ENCODE data around the gene HAGH. TPM values are rescaled to one million over a fixed set of nuclear protein-coding genes. Genes with fewer than 3 reads are reported as not detected.

The HAGH gene
- total RNA-seq, 1 donor from 2014 or later: 71.8 TPM

DNA sequence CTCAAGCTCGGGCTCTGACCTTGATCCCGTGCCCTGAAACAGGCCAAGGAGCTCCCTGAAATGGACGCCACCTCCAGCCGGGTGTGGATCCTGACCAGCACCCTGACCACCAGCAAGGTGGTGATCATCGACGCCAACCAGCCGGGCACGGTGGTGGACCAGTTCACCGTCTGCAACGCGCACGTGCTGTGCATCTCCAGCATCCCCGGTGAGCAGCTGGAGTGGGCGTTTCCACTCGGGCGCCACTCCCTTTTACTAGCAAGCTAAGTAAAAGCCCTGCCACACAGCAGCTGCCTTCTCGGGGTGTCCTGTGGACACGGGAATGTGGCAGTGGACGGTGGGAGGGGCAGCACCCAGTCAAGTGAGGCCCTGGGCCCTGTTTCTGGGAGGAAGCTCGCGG lies 61.7 kb downstream of the HAGH start:
- no peak overlapping the region for H3K4me3 ChIP-seq
- H3K36me3 ChIP-seq: peaks cover 70% of the 10 kb centered on the region
- no peak overlapping the region for H3K27ac ChIP-seq
- TF ChIP-seq, protein P1, sequence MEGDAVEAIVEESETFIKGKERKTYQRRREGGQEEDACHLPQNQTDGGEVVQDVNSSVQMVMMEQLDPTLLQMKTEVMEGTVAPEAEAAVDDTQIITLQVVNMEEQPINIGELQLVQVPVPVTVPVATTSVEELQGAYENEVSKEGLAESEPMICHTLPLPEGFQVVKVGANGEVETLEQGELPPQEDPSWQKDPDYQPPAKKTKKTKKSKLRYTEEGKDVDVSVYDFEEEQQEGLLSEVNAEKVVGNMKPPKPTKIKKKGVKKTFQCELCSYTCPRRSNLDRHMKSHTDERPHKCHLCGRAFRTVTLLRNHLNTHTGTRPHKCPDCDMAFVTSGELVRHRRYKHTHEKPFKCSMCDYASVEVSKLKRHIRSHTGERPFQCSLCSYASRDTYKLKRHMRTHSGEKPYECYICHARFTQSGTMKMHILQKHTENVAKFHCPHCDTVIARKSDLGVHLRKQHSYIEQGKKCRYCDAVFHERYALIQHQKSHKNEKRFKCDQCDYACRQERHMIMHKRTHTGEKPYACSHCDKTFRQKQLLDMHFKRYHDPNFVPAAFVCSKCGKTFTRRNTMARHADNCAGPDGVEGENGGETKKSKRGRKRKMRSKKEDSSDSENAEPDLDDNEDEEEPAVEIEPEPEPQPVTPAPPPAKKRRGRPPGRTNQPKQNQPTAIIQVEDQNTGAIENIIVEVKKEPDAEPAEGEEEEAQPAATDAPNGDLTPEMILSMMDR (IDR thresholded peaks at IDR 0.05): no peak
- intact Hi-C loops (cut with DNase I): no loop called here
- no peak for ATAC-seq
- DNase-seq: no peak
- H3K27me3 ChIP-seq: no peaks in the 10 kb centered on the region
- no peaks in the 10 kb centered on the region for H3K9me3 ChIP-seq
- peaks cover 1% of the 10 kb centered on the region for H3K4me1 ChIP-seq

DNA sequence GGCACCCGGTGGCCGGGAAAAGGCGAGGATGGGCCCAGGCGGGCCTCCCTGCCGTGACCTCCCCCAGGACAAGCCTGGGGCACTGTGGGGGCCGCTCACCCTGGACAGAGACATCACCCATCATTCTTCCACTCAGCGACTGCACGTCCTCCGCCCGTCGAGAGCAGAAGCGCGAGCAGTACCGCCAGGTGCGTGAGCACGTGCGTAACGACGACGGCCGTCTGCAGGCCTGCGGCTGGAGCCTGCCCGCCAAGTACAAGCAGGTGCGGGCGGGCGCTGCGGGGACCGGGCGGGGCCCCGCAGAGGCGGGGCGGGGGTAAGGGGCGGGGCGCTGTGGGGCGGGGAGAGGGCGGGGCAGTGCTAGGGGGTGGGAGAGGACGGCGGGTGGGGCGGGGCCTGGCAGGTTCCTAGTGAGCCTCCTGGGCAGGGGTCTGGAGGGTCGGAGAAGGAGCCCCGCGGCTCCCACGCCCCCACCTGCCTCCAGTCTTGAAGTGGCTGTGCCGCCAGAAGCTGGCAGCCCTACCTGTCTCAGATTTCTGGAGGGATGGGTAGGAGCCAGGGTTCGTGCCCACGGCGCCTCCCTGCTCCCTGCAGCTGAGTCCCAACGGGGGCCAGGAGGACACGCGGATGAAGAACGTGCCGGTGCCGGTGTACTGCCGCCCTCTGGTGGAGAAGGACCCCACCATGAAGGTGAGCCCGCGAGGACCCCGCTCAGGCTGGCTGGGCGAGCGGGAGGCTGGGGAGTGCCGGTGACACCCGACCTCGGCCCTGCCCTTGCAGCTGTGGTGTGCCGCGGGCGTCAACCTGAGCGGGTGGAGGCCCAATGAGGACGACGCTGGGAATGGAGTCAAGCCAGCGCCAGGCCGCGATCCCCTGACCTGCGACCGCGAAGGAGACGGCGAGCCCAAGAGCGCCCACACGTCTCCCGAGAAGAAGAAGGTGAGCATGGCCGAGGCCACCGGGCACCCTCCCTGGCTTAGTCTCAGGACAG lies 62.8 kb downstream of the HAGH start:
- no peaks in the 10 kb centered on the region for H3K9me3 ChIP-seq
- intact Hi-C loops (cut with DNase I): no loop called here
- no peak overlapping the region for H3K27ac ChIP-seq
- TF ChIP-seq, protein P1 (IDR thresholded peaks at IDR 0.05): peak; percentile 11
- H3K27me3 ChIP-seq: no peaks in the 10 kb centered on the region
- peaks cover 71% of the 10 kb centered on the region for H3K36me3 ChIP-seq
- ATAC-seq (no peak), DNase-seq (no peak)
- no peak overlapping the region for H3K4me3 ChIP-seq
- H3K4me1 ChIP-seq: no peaks in the 10 kb centered on the region

DNA sequence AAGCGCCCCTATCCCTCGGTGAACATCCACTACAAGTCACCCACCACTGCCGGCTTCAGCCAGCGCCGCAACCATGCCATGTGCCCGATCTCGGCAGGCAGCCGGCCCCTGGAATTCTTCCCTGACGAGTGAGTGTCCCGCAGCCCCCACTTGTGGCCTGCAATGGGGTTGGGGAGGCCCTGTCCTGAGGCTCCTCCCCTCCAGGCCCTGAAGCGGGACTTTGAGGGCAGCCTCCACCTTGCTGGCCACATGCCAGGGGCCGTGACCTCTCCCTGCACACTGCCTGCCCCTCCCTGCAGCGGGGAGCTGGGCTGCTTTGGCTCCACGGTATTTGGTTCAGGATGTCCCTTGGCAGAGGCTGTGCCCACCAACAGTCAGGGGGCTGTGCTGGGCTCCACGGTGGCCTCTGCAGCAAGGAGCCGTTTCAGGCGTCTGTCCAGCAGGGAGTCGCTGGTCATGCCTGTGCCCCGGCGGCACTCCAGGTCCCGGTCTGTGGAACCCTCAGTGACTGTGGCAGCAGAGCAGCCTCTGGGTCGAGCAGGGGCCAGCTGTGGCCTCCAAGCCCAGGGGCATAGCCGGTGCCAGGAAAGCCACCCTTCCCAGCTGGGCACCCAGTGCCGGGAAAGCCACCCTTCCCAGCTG lies 63.6 kb downstream of the HAGH start:
- intact Hi-C loops (cut with DNase I): no loop called here
- H3K4me1 ChIP-seq: no peaks in the 10 kb centered on the region
- no peak overlapping the region for H3K27ac ChIP-seq
- H3K4me3 ChIP-seq: no peak overlapping the region
- DNase-seq (no peak), ATAC-seq (no peak)
- no peaks in the 10 kb centered on the region for H3K9me3 ChIP-seq
- TF ChIP-seq, protein P1 (IDR thresholded peaks at IDR 0.05): no peak
- H3K27me3 ChIP-seq: no peaks in the 10 kb centered on the region
- peaks cover 76% of the 10 kb centered on the region for H3K36me3 ChIP-seq

DNA sequence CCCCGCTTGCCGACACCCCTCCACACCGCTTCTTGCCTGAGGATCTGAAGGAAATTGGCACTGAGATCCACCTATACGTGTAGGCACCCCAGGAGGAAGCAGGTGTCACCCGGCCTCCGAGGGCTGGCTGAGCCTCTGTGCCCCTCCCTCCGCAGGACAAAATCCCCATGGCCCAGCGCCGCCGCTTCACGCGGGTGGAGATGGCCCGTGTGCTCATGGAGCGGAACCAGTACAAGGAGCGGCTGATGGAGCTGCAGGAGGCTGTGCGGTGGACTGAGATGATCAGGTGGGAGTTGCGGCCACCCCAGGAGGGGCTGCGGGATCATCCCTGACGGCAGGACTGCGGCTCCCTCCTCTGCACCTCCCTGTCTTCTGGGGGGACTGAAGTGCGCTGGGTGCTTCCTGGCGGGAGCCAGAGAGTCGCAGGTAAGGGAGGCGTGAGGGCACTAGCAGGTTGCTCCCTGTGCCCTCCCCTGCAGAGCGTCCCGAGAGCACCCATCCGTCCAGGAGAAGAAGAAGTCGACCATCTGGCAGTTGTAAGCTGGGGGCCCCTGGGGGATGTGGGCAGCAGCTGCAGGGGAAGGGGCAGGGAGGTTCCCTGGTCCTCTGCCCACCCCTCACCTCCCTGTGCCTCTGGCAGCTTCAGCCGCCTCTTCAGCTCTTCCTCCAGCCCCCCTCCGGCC lies 64.3 kb downstream of the HAGH start:
- DNase-seq (no peak), ATAC-seq (no peak)
- no peak overlapping the region for H3K27ac ChIP-seq
- H3K36me3 ChIP-seq: peaks cover 75% of the 10 kb centered on the region
- H3K4me3 ChIP-seq: no peak overlapping the region
- H3K9me3 ChIP-seq: no peaks in the 10 kb centered on the region
- TF ChIP-seq, protein P1 (IDR thresholded peaks at IDR 0.05): no peak
- no peaks in the 10 kb centered on the region for H3K27me3 ChIP-seq
- no peaks in the 10 kb centered on the region for H3K4me1 ChIP-seq
- intact Hi-C loops (cut with DNase I): no loop called here

DNA sequence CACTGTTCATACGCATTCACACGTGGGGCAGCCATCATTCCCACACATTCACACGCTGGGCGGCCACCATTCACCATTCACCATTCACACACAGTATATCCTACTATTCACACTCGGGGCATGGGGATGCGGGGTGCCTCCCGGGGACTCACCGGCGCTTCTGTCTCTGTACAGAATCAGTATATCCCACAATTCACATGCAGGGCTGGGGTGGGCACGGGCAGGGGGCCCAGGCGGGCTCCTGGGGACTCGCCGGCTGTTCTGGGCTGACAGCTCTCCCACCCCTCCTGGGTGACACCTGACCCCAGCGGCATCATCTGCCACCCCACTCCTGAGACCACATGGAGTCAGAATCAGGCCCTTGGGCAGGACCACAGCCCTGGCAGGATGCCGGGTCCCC lies 64.9 kb downstream of the HAGH start:
- Histone ChIP-seq H3K9me3 (no peaks in the 10 kb centered on the region), H3K4me1 (no peaks in the 10 kb centered on the region), H3K4me3 (no peak overlapping the region), H3K27ac (no peak overlapping the region), H3K36me3 (peaks cover 69% of the 10 kb centered on the region), H3K27me3 (no peaks in the 10 kb centered on the region)
- DNase-seq (no peak), ATAC-seq (no peak)
- intact Hi-C loops (cut with DNase I): no loop called here
- TF ChIP-seq, protein P1 (IDR thresholded peaks at IDR 0.05): no peak

All from upper lobe of right lung (tissue), 1 donor.